K562 (cell line): ENCODE data around the gene TMOD3. TPM values are rescaled to one million over a fixed set of nuclear protein-coding genes. Genes with fewer than 3 reads are reported as not detected.

ENCODE experiments used
- ATAC-seq: fragments of 200-7000 bp; cut with Tn5 transposase; 3 replicates; pipeline ENCODE4 v1.9.1; 2020; ENCODE audit warnings: moderate library complexity
- BruUV-seq: library from RNA; stranded (reverse); fragments of 400-500 nt; replicated peaks from 2 replicates; lab custom pipeline; 2021; lab: Mats Ljungman, UMichigan
- CTCF ChIA-PET: fragments of 300-600 bp; formaldehyde crosslinking; extraction: SDS; loops from one replicate; lab custom pipeline; 2021; ENCODE audit warnings: low intra/inter-chr PET ratio; lab: Yijun Ruan, JAX
- POLR2A ChIA-PET: fragments of 300-600, 350-650 bp; sonication (Branson Sonifier 250); formaldehyde crosslinking; extraction: SDS; loops from one replicate; lab custom pipeline; 2021; ENCODE audit warnings: antibody characterized with exemption, inconsistent platforms; lab: Yijun Ruan, JAX
- DNase-seq, 4 experiments: peaks; one replicate each; pipeline versions ENCODE4 v3.0.0 to v3.0.0-alpha.2; 2011 to 2018; ENCODE audit warnings: low spot score in 3 of 4, mixed read lengths in 3 of 4; ENCODE audit errors: extremely low read depth in 1 of 4
- FAIRE-seq: peaks from 2 replicates; lab custom pipeline; 2011; peaks lifted over from hg19 to GRCh38; lab: Jason Lieb, UNC
- H2AFZ ChIP-seq: 2 replicates; pipeline ENCODE4 v1.6.0; 2011; ENCODE audit warnings: low read depth, low read length, control low read depth, inconsistent platforms
- H3K27ac ChIP-seq: fragments of 200-600 bp; 3 replicates; pipeline ENCODE4 v1.8.0; 2011; ENCODE audit warnings: low read depth, mild to moderate bottlenecking, control low read depth, inconsistent platforms, low read length, moderate library complexity, mixed read lengths; ENCODE audit errors: extremely low read depth
- H3K27me3 ChIP-seq, 2 experiments: fragments of 300-600 bp in 1 of 2; 2 replicates in 1 of 2; 3 replicates in 1 of 2; pipeline versions ENCODE4 v1.6.0 to v1.8.0; 2011; ENCODE audit warnings: inconsistent platforms in 2 of 2, low read length in 2 of 2, mild to moderate bottlenecking in 1 of 2, mixed read lengths in 1 of 2, moderate library complexity in 1 of 2; ENCODE audit not compliant: control insufficient read depth in 2 of 2, insufficient read depth in 2 of 2
- H3K36me3 ChIP-seq: fragments of 300-600 bp; 3 replicates; pipeline ENCODE4 v1.8.0; 2011; ENCODE audit warnings: mild to moderate bottlenecking, low read length, inconsistent platforms; ENCODE audit not compliant: control insufficient read depth, insufficient read depth
- H3K4me1 ChIP-seq, 2 experiments: fragments of 200-600 bp in 1 of 2; replicated peaks in 1 of 2; 2 replicates in 1 of 2; 3 replicates in 1 of 2; pipeline versions ENCODE4 v1.5.1 to v1.8.0; 2011; ENCODE audit warnings: inconsistent platforms in 2 of 2, low read length in 2 of 2, mild to moderate bottlenecking in 1 of 2, mixed read lengths in 1 of 2, moderate library complexity in 1 of 2; ENCODE audit not compliant: control insufficient read depth in 2 of 2, insufficient read depth in 2 of 2
- H3K4me2 ChIP-seq: 2 replicates; pipeline ENCODE4 v1.6.1; 2011; ENCODE audit warnings: low read length, control low read depth, inconsistent platforms, mixed read lengths; ENCODE audit not compliant: insufficient read depth
- H3K4me3 ChIP-seq: fragments of 200-600 bp; sonication (generic), shearing (Covaris generic); 2 replicates; pipeline ENCODE4 v1.5.1; 2016; ENCODE audit warnings: control low read depth, inconsistent platforms
- H3K79me2 ChIP-seq: fragments of 200-600 bp; 3 replicates; pipeline ENCODE4 v1.8.0; 2011; ENCODE audit warnings: low read length, inconsistent platforms; ENCODE audit not compliant: control insufficient read depth, insufficient read depth
- H3K9ac ChIP-seq, 2 experiments: 2 replicates each; pipeline versions ENCODE4 v1.6.0 to v1.6.1; 2011; ENCODE audit warnings: low read depth in 2 of 2, low read length in 2 of 2, control low read depth in 1 of 2, inconsistent platforms in 1 of 2, mild to moderate bottlenecking in 1 of 2, mixed read lengths in 1 of 2; ENCODE audit not compliant: insufficient read depth in 1 of 2
- H3K9me1 ChIP-seq: one replicate; pipeline ENCODE4 v1.6.0; 2011; ENCODE audit warnings: inconsistent platforms, mild to moderate bottlenecking, low read length, moderate library complexity; ENCODE audit not compliant: control insufficient read depth, insufficient read depth
- H3K9me3 ChIP-seq: replicated peaks from 2 replicates; pipeline ENCODE4 v1.5.1; 2011; ENCODE audit warnings: low read depth, low read length, inconsistent platforms; ENCODE audit not compliant: control insufficient read depth, insufficient read depth
- H4K20me1 ChIP-seq: replicated peaks from 2 replicates; pipeline ENCODE4 v1.6.1; 2011; ENCODE audit warnings: low read length, inconsistent platforms, mixed read lengths; ENCODE audit not compliant: control insufficient read depth, insufficient read depth
- AFF1 ChIP-seq, 2 experiments: fragments of 450-650 bp; IDR thresholded peaks; 2 replicates each; pipeline ENCODE4 v1.6.1; 2018; ENCODE audit warnings: mild to moderate bottlenecking in 2 of 2, low read depth in 1 of 2; ENCODE audit not compliant: partially characterized antibody in 2 of 2
- DDX20 ChIP-seq: fragments of 450-650 bp; IDR thresholded peaks from 2 replicates; pipeline ENCODE4 v1.6.1; 2016; ENCODE audit warnings: missing genetic modification characterization, low read depth, mild to moderate bottlenecking, missing compliant biosample characterization, moderate library complexity
- IFI16 ChIP-seq: fragments of 250-450 bp; sonication (Bioruptor Pico); IDR thresholded peaks from 2 replicates; pipeline ENCODE4 v2.1.2; 2022; ENCODE audit warnings: mild to moderate bottlenecking, inconsistent platforms
- MAZ ChIP-seq, 2 experiments: fragments of 450-650 bp in 1 of 2; sonication (generic) in 1 of 2; formaldehyde crosslinking; IDR thresholded peaks in 1 of 2; conservative IDR thresholded peaks in 1 of 2; 2 replicates each; pipeline versions ENCODE4 v1.4.0 to v1.5.0; 2020; ENCODE audit warnings: mild to moderate bottlenecking in 1 of 2, missing genetic modification reagents in 1 of 2
- NCOA6 ChIP-seq: fragments of 450-650 bp; IDR thresholded peaks from 2 replicates; pipeline ENCODE4 v1.6.1; 2017; ENCODE audit warnings: mild to moderate bottlenecking
- TGIF2 ChIP-seq: sonication (generic); formaldehyde crosslinking; IDR thresholded peaks from 2 replicates; pipeline ENCODE4 v1.8.1; 2022; ENCODE audit warnings: mild to moderate bottlenecking, missing genetic modification reagents, moderate library complexity
- ZBTB2 ChIP-seq: fragments of 450-650 bp; IDR thresholded peaks from 2 replicates; pipeline ENCODE4 v1.6.1; 2016; ENCODE audit warnings: antibody characterized with exemption
- ZBTB49 ChIP-seq: sonication (generic); formaldehyde crosslinking; IDR thresholded peaks from 2 replicates; pipeline ENCODE4 v1.8.0; 2022; ENCODE audit warnings: missing genetic modification reagents, mild to moderate bottlenecking, borderline replicate concordance
- ZNF174 ChIP-seq: fragments of 250-450 bp; sonication (Bioruptor Pico); IDR thresholded peaks from 2 replicates; pipeline ENCODE4 v1.4.0; 2020; ENCODE audit warnings: mild to moderate bottlenecking
- WGBS: fragments of 100-300 bp; shearing (Covaris generic); methylation state at CpG from one replicate; pipeline ENCODE4 v1.1.6; 2016; ENCODE audit warnings: low coverage, mixed read lengths; ENCODE audit not compliant: insufficient coverage; ENCODE audit errors: missing lambda C conversion rate; 5-methylcytosine and 5-hydroxymethylcytosine counted together
- in situ Hi-C: fragments of 300-500 bp; cut with MboI; formaldehyde crosslinking; loops from 4 replicates; pipeline ENCODE4 v1.15.0; 2018; ENCODE audit warnings: inconsistent platforms, mixed read lengths
- intact Hi-C: fragments of 100-400 bp; cut with micrococcal nuclease; formaldehyde crosslinking; loops from 2 replicates; pipeline ENCODE4 v1.14.2; 2022
- polyA plus RNA-seq, 8 experiments: library from polyadenylated mRNA; depleted of rRNA in 4 of 8; stranded (reverse) in 5 of 8; unstranded in 3 of 8; fragments of >200 nt; fragmentation: Nextera tagmentation in 2 of 8; fragmentation: Illumina TruSeq in 1 of 8; extraction: Ambion mirVana in 2 of 8; extraction: Trizol in 1 of 8; gene quantifications; 2 replicates each; pipeline versions ENCODE4 v1.2.1 to v1.2.3, GENCODE V29; 2011 to 2014; ENCODE audit warnings: inconsistent platforms in 1 of 8, missing spikeins in 1 of 8
- total RNA-seq, 7 experiments: library from RNA; depleted of rRNA in 6 of 7; stranded (reverse); fragments of >200 nt in 6 of 7; fragmentation: Illumina TruSeq in 2 of 7; extraction: Trizol in 2 of 7; gene quantifications; 2 replicates each; pipeline versions ENCODE4 v1.2.1 to v1.2.3, GENCODE V29; 2011 to 2021; ENCODE audit warnings: low replicate concordance in 1 of 7

TMOD3 gene
- total and polyA plus RNA-seq, 9 of the 15 experiments (the other 6 are each of a cell fraction or from before 2014, with no cell fraction given): 6.8 to 45.0 (median 30.9) TPM

- peak in 1 of 2 experiments; percentile 93 for TF ChIP-seq AFF1 (IDR thresholded peaks at IDR 0.05; ENCODE audit: low read depth in 1 of 2, partially characterized antibody in 2 of 2)
Measured at GRCh38 chr15:51828621-51829375, 655 bp upstream of the TMOD3 start (continued).

- Histone ChIP-seq H4K20me1 (no peaks in the 10 kb centered on the region; the same call in 1 of the 2 replicates), H3K4me3 (peak overlapping the region; percentile 91), H3K9me1 (no peaks in the 10 kb centered on the region), H2AFZ (peak overlapping the region; percentile 95), H3K4me2 (peak overlapping the region; percentile 95), H3K9me3 (no peaks in the 10 kb centered on the region), H3K27ac (peak overlapping the region; percentile 87), H3K27me3 (no peaks in the 10 kb centered on the region), H3K4me1 (peaks cover 16 to 17% of the 10 kb centered on the region in 2 experiments; a peak in 4 of 5 replicates), H3K9ac (peak overlapping the region; percentile 85 to 92), H3K36me3 (peaks cover 7% of the 10 kb centered on the region; the same call in 2 of the 3 replicates), H3K79me2 (peaks cover 57% of the 10 kb centered on the region)
- ATAC-seq: no peak
- in situ Hi-C loops: no loop called here
- ChIA-PET CTCF (no interaction called here), POLR2A (interaction anchor here (1.2 to 3.2 kb wide), 4 partner anchors 9 to 22 kb away, joined by 3 to 18 read pairs (median 10); no protein-coding TSS in a partner anchor)
- DNase-seq: no peak
- WGBS: 0% methylated on average over 8 of the region's 8 CpGs
- intact Hi-C loops: no loop called here
- BruUV-seq: no TSS peak
- no peak for FAIRE-seq
- TF ChIP-seq IFI16 (CRISPR knock-in tag) (no peak), ZNF174 (no peak), MAZ (CRISPR knock-in tag; conservative IDR thresholded peaks at IDR 0.05 in 1 of 2, IDR thresholded peaks at IDR 0.05 in 1 of 2) (0 out of 4 replicates have a peak, but pooled peaks of 1 of the 2 experiments have one; percentile 5), DDX20 (tag) (no peak), NCOA6 (no peak), ZBTB2 (no peak), ZBTB49 (CRISPR knock-in tag) (no peak), TGIF2 (CRISPR knock-in tag) (no peak)
Measured at GRCh38 chr15:51830276-51830806, 888 bp downstream of the TMOD3 start.
